Adipocyte (in vitro differentiated cells): ENCODE results near the gene RBM15B.

Experiments
- DNase-seq: peaks from one replicate; pipeline ENCODE4 v3.0.0-alpha.2; 2015; ENCODE audit warnings: low read depth
- H3K27me3 ChIP-seq: replicated peaks from 2 replicates; pipeline ENCODE4 v1.7.0; 2013; ENCODE audit warnings: mild to moderate bottlenecking, low read length, moderate library complexity; ENCODE audit not compliant: control insufficient read depth, insufficient read depth
- H3K36me3 ChIP-seq: 2 replicates; pipeline ENCODE4 v1.7.0; 2013; ENCODE audit warnings: low read length, mild to moderate bottlenecking, moderate library complexity; ENCODE audit not compliant: control insufficient read depth, insufficient read depth, severe bottlenecking
- H3K4me1 ChIP-seq: 2 replicates; pipeline ENCODE4 v1.7.0; 2013; ENCODE audit warnings: mild to moderate bottlenecking, low read length, moderate library complexity; ENCODE audit not compliant: control insufficient read depth, insufficient read depth
- H3K4me3 ChIP-seq: 2 replicates; pipeline ENCODE4 v1.7.0; 2013; ENCODE audit warnings: mild to moderate bottlenecking, low read length, moderate library complexity
- H3K9ac ChIP-seq: 2 replicates; pipeline ENCODE4 v1.7.0; 2013; ENCODE audit warnings: mild to moderate bottlenecking, low read length, moderate library complexity
- H3K9me3 ChIP-seq: 2 replicates; pipeline ENCODE4 v1.7.0; 2013; ENCODE audit warnings: mild to moderate bottlenecking, low read length, moderate library complexity; ENCODE audit not compliant: control insufficient read depth

The RBM15B gene

GRCh38 chr3:51395493-51396213 lies 4.6 kb downstream of the RBM15B start:
- Histone ChIP-seq H3K9me3 (no peaks in the 10 kb centered on the region), H3K4me3 (no peak overlapping the region), H3K4me1 (peaks cover 53% of the 10 kb centered on the region), H3K27me3 (no peaks in the 10 kb centered on the region), H3K36me3 (peaks cover 56% of the 10 kb centered on the region), H3K9ac (peak overlapping the region; percentile 9)
- DNase-seq, result no peak

DNA sequence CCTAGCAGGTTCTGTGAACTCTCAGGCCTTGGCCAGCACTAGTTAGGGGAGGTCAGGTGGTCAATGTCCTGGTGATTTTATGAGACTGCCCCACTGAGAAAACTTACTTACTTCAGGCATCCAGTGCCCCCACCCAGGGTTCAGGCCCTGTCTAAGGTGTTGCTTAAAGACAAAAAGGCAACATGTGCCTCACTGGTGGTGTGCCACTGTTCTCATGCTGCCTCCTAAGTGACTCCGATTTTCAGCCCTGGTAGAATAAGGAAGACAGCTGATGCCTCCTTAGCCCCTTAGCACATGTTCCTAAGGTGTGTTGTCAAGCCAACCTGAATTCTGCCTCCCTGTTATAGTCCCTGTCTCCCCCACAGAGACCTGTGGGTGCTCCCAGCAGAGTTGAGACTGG lies 5.3 kb downstream of the RBM15B start:
- DNase-seq, result no peak
- no peaks in the 10 kb centered on the region for H3K9me3 ChIP-seq
- peaks cover 51% of the 10 kb centered on the region for H3K4me1 ChIP-seq
- H3K27me3 ChIP-seq, result no peaks in the 10 kb centered on the region
- H3K4me3 ChIP-seq, result no peak overlapping the region
- H3K36me3 ChIP-seq, result peaks cover 59% of the 10 kb centered on the region
- peak overlapping the region; percentile 17 for H3K9ac ChIP-seq

- no peak for DNase-seq
- H3K9me3 ChIP-seq, result no peaks in the 10 kb centered on the region
- H3K4me1 ChIP-seq, result peaks cover 47% of the 10 kb centered on the region
- peaks cover 61% of the 10 kb centered on the region for H3K36me3 ChIP-seq
- no peak overlapping the region for H3K4me3 ChIP-seq
- peak overlapping the region; percentile 22 for H3K9ac ChIP-seq
- H3K27me3 ChIP-seq, result no peaks in the 10 kb centered on the region
These were observed 6.3 kb downstream of the RBM15B start for GRCh38 chr3:51397392-51397791.

- H3K9me3 ChIP-seq, result no peaks in the 10 kb centered on the region
- H3K4me1 ChIP-seq, result peaks cover 34% of the 10 kb centered on the region
- no peak for DNase-seq
- no peaks in the 10 kb centered on the region for H3K27me3 ChIP-seq
- peaks cover 59% of the 10 kb centered on the region for H3K36me3 ChIP-seq
- peak overlapping the region; percentile 16 for H3K9ac ChIP-seq
- no peak overlapping the region for H3K4me3 ChIP-seq
These were observed 7.7 kb downstream of the RBM15B start for GRCh38 chr3:51398595-51399310.

DNA sequence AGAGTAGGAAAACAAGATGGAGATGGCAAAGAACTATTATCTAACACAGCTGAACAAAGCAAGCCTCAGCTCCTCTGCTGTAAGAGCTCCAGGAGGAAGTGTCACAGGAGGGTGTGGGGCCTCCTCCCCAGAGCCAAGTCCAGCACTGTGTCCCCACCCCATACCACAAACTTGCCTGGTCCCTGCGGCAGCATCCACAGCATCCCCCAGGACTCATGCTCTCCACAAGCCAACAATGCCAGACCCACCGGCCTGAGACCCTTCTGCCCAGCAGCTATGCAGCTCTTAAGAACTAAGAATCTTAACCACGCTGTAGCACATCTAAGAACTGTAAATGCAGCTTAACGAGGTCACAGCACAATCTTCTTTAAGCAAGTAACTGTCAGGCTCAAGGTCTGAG lies 9.1 kb downstream of the RBM15B start:
- H3K4me3 ChIP-seq, result no peak overlapping the region
- H3K9me3 ChIP-seq, result no peaks in the 10 kb centered on the region
- H3K36me3 ChIP-seq, result peaks cover 59% of the 10 kb centered on the region
- H3K27me3 ChIP-seq, result no peaks in the 10 kb centered on the region
- H3K4me1 ChIP-seq, result peaks cover 26% of the 10 kb centered on the region
- no peak for DNase-seq
- H3K9ac ChIP-seq, result no peak overlapping the region

- Histone ChIP-seq H3K4me3 (no peak overlapping the region), H3K36me3 (peaks cover 49% of the 10 kb centered on the region), H3K27me3 (no peaks in the 10 kb centered on the region), H3K4me1 (peaks cover 18% of the 10 kb centered on the region), H3K9me3 (no peaks in the 10 kb centered on the region), H3K9ac (no peak overlapping the region)
- DNase-seq, result no peak
These were observed 10.7 kb downstream of the RBM15B start for GRCh38 chr3:51401735-51402134.

DNA sequence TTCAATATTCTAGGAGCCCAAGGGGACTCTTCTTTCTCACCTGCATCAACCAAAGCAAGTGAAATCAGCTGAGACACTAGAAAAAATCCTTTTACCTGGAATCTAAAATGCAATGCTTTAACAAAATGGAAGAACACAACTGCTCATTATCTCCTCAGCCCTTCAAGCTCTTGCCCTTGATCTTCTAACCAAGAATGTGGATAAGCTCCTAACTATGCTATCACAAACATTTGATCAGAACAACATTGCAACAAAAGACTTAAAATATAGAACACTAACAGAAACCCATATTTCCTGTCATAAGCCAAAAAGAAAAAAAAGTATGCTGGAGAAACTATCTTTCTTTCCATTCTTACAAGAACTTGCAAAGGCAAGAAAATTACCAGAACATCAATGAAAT lies 12.6 kb downstream of the RBM15B start:
- H3K9me3 ChIP-seq, result no peaks in the 10 kb centered on the region
- no peak overlapping the region for H3K9ac ChIP-seq
- no peak overlapping the region for H3K4me3 ChIP-seq
- H3K27me3 ChIP-seq, result no peaks in the 10 kb centered on the region
- no peak for DNase-seq
- peaks cover 2% of the 10 kb centered on the region for H3K4me1 ChIP-seq
- peaks cover 57% of the 10 kb centered on the region for H3K36me3 ChIP-seq

- H3K9me3 ChIP-seq, result no peaks in the 10 kb centered on the region
- peaks cover 77% of the 10 kb centered on the region for H3K36me3 ChIP-seq
- no peak for DNase-seq
- no peak overlapping the region for H3K9ac ChIP-seq
- no peak overlapping the region for H3K4me3 ChIP-seq
- no peaks in the 10 kb centered on the region for H3K27me3 ChIP-seq
- no peaks in the 10 kb centered on the region for H3K4me1 ChIP-seq
These were observed 16.9 kb downstream of the RBM15B start for GRCh38 chr3:51408021-51408420.

- Histone ChIP-seq H3K9ac (no peak overlapping the region), H3K36me3 (peaks cover 79% of the 10 kb centered on the region), H3K27me3 (no peaks in the 10 kb centered on the region), H3K9me3 (no peaks in the 10 kb centered on the region), H3K4me1 (no peaks in the 10 kb centered on the region), H3K4me3 (no peak overlapping the region)
- DNase-seq, result no peak
These were observed 17.7 kb downstream of the RBM15B start for GRCh38 chr3:51408813-51409212.

GRCh38 chr3:51422211-51422610 lies 31.1 kb downstream of the RBM15B start:
- H3K4me3 ChIP-seq, result no peak overlapping the region
- H3K9ac ChIP-seq, result no peak overlapping the region
- no peaks in the 10 kb centered on the region for H3K4me1 ChIP-seq
- peaks cover 65% of the 10 kb centered on the region for H3K36me3 ChIP-seq
- H3K9me3 ChIP-seq, result no peaks in the 10 kb centered on the region
- no peak for DNase-seq
- H3K27me3 ChIP-seq, result no peaks in the 10 kb centered on the region

DNA sequence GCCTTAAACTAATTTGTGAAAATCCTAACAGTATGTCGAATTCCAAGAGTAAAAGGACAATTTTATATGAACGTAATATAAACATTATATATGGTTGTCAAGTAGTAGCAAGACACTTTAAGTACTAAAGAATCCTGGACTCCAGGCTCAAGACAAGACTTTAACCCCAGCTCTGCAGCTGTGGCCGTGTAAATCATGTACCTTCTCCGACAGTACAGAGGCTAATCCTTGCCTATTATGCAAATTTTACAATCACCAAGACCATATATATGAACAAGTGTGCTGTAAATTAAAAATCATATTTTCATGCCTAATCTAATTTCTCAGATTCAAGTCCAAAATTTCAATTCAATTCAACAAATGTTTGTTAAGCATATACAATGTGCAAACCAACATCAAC lies 35.8 kb downstream of the RBM15B start:
- Histone ChIP-seq H3K36me3 (peaks cover 70% of the 10 kb centered on the region), H3K9ac (no peak overlapping the region), H3K4me3 (no peak overlapping the region), H3K9me3 (no peaks in the 10 kb centered on the region), H3K27me3 (no peaks in the 10 kb centered on the region), H3K4me1 (no peaks in the 10 kb centered on the region)
- DNase-seq, result no peak
